ENCODE data around the gene THSD4. TPM values are rescaled to one million over a fixed set of nuclear protein-coding genes. Genes with fewer than 3 reads are reported as not detected.

The THSD4 gene
- total RNA-seq (2022; extraction: Qiagen RNA extraction; ENCODE audit: low read depth) = 19.4 to 29.2 TPM (median 26.4 TPM) in 5 replicates

DNA sequence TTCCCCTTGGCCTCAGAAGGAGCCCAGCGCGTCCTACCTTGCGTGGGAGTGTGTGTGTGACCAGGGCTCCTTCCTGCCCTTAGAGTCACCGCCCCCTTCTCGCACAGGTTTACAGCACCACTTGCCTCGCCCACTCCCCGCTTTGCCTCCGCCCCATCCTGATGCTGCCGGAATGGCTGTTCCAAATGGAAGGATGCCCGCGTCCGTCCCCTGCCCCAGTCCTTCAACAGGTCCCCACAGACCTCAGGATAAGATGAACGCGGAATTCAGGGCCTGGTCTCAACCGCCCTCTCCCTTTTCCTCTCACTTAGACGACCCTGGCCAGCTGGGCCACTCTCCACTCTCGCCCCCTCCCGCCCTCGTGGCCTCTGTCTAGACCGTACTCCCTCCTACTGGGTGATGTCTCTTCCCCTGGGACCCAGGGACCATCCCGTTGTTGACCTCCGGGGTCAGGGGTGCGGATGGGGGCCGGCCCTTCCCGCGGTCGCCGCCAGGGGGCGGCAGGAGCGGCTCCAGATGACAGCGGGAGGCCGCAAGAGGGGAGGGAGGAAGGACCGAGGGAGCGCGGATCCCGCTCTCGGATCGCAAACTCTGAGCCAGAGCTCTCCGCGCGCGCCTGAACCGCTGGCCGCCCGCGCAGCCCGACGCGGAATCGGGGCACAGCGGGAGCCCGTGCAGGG lies at the start of gene THSD4:
THSD4 (plus strand) TSS at position 585 of the 680 bp plus-strand sequence.

DNA sequence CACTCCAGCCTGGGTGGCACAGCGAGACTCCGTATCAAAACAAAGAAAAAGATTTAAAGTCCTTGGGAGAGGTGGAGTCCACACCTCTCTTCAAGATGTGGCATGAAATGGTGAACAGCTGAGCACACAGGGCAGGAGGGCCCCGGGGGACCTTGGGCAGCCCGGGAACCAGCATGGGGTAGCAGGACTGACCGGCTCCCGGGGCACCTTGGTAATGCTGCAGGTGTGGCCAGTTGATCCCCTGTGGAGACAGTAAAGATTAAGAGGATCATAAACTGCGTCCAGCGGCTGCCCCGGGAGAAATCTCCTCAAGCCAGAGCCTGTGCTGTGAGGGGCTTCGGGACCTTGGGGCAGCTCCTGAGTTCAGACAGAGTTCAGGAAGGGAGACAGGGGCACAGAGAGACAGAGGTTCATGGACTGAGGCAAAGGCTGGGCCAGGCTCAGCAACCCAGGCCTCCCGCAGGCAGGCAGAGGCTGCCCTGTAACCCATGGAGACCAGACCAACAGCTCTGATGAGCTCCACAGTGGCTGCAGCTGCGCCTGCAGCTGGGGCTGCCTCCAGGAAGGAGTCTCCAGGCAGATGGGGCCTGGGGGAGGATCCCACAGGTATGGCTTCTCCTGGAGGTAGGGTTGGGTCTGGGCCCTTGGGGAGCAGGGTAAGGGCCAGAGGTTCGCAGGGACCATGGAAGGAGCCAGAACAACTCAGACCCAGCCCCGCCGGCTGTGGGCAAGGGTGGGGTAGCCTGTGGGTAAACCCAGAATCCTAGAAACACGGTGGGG lies 695.2 kb downstream of the THSD4 start, which contains the start of gene NR2E3:
NR2E3 (plus strand) TSS at position 299 of the 780 bp plus-strand sequence; CDS start at position 489, 190 bp downstream.

Other genes starting within 250 kb of the THSD4 start
- 3.7 to 6.3 TPM (median 4.8 TPM) in 5 replicates for gene THAP10, start 223.0 kb upstream of the THSD4 start, total RNA-seq (2022; extraction: Qiagen RNA extraction; ENCODE audit: low read depth)
- gene LRRC49, start 222.6 kb upstream of the THSD4 start, total RNA-seq (2022; extraction: Qiagen RNA extraction; ENCODE audit: low read depth) = 4.1 to 4.9 TPM (median 4.3 TPM) in 5 replicates

All from A549 treated with GW870086 at 1 μM for 4 hours (cell line).